GM21390 (cell line): ENCODE data around the gene NSMCE1.
"Not testable (repeated sequence)": the region's sequence is repeated elsewhere in the genome, so short reads cannot be mapped to it uniquely, and the experiment has no call there.

ENCODE experiments used
- ATAC-seq: cut with Tn5 transposase; IDR thresholded peaks from one replicate; pipeline ENCODE4 v1.9.1; 2021; ENCODE audit not compliant: unreplicated experiment

Gene NSMCE1

DNA sequence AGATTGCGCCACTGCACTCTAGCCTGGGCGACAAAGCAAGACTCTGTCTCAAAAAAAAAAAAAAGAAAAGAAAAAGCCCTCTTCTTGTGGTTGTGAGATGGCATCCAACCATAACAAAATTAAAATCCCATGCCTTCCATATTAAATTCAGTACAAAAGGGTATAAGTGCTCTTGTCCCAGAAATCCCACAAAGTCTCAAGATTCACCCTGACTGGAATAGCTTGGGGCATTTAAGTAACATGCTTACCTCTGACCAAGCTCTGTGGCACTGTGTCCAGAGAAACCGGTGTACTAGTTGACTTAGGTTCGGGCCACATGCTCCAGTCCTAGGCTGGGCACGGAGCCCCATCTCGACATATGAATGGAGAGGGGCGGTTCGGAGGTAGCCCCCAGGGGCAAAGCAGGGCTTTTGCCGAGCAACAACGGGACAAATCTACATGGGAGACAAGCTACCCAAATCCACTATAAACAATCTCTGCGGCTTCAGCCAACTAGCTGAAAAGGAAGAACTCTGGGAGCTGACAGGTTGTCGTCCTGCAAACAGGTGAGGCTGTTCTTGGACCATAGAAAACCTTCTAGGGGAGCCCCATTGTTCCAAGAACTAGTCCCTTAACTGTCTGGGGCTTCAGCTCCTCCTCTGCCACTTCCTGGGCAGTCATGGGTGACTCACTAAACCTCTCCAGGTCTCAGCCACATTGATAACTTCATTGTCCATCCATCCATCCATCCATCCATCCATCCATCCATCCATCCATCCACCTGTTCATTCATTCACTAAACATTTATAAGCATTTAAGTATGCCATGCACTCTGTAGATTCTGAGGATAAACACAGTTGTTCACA is 34.9 kb upstream of the NSMCE1 start:
- no peak for ATAC-seq

DNA sequence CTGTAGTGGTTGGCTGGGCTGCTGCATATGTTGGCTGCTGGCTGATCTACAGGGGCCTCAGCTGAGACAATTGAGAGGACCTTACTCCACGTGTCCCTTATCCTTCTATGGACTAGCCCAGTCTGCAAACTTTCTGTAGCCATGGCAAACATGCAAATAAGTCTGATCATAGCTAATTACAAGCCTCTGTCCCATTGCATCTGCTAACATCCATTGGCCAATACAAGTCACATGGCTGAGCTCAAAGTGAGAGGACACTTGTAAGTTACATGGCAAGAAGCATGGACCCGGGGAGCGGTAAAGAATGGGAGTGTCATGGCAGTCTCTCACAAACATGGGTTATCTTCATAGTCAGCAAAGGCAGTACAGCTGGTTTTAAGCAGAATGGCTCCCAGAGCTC is 33.6 kb upstream of the NSMCE1 start:
- no peak for ATAC-seq

GRCh38 chr16:27301236-27301861 is 32.8 kb upstream of the NSMCE1 start:
- no peak for ATAC-seq

GRCh38 chr16:27298132-27298531 is 29.6 kb upstream of the NSMCE1 start:
- ATAC-seq, result no peak

- ATAC-seq, result no peak
Observed at GRCh38 chr16:27293343-27293742, 24.8 kb upstream of the NSMCE1 start.

DNA sequence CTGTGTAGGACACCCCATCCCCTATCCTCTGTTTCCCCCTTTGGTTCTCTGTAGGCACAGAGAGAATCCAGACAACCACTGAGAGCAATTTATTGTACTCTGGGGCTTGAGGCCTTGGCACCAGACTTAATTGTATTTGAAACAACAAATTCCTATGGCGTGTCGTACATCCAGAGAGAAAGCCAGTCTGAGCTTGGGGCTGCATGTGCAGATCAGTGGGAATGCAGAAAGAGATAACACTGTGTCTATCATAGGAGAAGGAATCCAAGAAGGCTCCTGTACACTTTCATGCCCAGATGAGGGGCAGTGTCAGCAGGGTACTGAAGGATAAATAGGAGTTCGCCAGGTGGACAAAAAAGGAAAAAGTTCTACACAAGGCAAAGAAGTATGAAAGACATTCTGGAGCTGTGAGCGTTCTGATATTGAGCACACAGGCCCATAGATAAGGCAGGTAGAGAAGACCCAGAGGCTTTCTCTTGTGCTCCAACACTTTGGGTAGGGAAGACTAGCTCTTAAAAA is 23.2 kb upstream of the NSMCE1 start:
- ATAC-seq, result no peak

- no peak for ATAC-seq
Observed at GRCh38 chr16:27291106-27291505, 22.5 kb upstream of the NSMCE1 start.

- no peak for ATAC-seq
Observed at GRCh38 chr16:27290562-27290961, 22.0 kb upstream of the NSMCE1 start.

DNA sequence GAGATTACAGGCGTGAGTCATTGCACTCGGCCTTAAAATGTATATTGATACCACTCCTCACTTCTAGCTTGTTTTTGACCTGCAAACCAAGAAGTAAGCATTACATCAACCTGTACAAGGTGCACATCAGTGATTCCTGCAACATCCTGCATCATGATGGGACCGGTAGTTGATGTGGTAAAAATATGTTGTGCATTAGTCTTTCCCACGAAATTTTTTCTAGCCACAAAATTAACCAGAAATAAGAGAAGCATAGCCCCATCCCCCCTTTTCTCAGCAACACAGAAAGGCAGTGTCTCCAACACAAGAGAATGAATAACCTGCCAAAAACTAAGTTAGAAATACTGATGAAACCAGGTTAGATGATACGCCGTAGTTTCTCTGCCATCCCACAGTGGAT is 21.1 kb upstream of the NSMCE1 start:
- ATAC-seq, result no peak

DNA sequence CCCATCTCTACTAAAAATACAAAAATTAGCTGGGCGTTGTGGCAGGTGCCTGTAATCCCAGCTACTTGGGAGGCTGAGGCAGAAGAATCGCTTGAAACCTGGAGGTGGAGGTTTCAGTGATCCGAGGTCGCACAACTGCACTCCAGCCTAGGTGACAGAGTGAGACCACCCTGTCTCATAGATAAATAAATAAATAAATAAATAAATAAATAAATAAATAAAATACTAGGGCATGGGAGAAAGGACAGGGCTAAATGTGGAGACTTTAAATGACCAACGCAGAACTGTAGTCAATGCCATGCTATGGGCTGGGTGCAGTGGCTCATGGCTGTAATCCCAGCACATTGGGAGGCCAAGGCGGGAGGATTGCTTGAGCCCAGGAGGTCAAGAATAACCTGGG is 19.7 kb upstream of the NSMCE1 start:
- not testable (repeated sequence) for ATAC-seq

DNA sequence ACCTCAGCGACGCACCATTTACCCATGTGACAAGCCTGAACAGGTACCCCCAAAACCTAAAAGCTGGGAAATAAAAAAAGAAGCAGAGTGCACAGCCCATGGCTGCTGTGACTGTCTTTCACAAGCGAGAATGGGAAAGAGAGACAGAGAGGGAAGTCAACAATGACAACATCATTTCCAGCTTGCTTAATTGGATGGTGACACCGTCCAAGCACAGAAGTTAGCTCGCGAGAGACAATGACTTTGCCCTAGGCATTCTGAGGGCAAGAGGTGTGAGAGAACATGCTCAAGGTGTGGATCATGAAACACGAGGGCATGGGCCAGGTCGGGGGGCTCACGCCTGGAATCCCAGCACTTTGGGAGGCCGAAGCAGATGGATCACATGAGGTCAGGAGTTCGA is 19.3 kb upstream of the NSMCE1 start:
- ATAC-seq, result no peak

DNA sequence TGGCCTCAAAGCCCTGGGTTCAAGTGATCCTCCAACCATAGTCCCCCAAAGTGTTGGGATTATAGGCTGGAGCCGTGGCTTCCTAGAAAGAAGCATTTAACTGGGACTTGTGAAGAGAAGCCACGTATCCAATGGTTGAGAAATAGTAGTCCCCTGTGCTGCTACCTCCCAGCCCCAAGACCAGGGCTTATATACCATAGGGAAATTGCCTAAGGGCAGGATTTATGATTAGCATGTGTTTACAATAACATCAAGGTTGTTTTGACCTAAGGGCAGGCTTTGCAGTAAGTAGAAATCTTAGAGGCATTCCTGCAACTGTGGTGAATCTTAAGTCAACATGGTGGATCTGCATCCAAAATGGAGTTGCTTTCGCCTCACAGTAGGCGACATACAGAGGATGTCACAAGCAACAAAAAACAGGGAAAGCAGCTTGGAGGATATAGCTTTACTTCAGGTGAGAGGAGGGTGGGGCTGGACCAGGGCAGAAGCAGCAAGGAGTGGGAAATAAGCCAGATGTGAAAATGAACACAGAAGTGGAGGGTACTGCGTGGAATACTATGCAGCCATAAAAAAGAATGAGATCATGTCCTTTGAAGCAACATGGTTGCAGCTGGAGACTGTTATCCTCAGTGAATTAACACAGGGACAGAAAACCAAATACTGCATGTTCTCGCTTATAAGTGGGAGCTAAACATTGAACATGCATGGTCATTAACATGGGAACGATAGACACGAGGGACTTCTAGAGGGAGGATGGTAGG is 18.7 kb upstream of the NSMCE1 start:
- no peak for ATAC-seq

DNA sequence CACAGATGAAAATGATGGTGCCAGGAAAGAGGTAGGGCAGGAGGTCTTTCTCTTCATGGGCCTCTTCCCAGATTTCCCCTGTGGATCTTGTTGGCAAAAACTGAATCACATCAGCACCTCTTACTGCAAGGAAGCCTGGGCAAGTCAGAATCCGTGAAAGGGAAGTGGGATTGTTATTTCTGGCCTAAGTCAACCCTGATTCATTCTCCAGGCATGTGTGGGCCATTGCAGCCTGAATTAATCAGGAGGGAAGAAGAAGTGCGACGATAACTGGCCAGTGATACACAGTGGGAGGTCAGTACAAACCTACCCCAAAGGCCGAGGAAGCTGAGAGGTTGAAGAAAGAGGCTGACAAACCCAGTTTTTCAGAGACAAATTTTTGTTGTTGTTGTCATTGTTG is 17.9 kb upstream of the NSMCE1 start:
- ATAC-seq, result no peak

DNA sequence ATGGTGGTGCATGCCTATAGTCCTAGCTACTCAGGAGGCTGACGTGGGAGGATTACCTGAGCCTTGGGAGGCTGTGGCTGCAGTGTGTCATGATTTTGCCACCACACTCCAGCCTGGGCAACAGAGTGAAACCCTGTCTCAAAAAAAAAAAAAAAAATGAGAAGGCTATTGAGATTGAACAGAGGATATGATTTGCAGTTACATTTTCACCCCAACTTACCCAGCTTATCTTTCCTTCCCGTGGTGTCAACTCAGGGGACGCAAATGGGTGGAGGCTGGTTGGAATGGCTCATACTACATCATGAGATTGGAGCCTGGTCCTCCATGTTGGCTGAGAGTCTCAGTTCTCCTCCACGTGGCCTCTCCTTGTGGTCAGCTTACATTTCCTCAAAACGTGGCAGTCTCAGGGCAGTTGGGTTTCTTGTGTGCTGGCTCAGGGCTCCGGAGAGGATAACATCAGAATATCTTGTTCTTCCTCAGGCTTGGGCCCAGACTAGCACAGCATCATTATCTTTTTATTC is 17.2 kb upstream of the NSMCE1 start:
- ATAC-seq, result no peak

- ATAC-seq, result no peak
Observed at GRCh38 chr16:27284865-27285675, 16.5 kb upstream of the NSMCE1 start.

GRCh38 chr16:27281243-27281642 is 12.7 kb upstream of the NSMCE1 start:
- no peak for ATAC-seq

DNA sequence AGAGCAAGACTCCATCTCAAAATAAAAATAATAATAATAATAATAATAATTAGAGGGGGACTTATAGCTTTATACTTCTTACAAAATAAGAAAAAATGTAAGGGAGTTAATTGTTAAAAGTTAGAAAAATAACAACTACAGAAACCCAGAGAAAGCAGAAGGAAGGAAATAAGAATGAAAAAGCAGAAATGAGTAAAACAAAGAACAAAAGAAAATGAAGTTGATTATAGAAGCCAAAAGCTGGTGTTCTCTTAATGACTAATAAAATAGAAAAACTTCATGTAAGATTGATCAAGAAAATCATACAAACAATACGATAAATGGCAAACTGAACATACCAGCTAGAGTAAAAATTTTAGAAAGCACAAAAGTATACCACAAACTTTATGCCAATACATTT is 6.8 kb upstream of the NSMCE1 start:
- no peak for ATAC-seq

- not testable (repeated sequence) for ATAC-seq
Observed at GRCh38 chr16:27274424-27274874, 5.9 kb upstream of the NSMCE1 start.

- ATAC-seq, result no peak
Observed at GRCh38 chr16:27273670-27274423, 5.3 kb upstream of the NSMCE1 start.

DNA sequence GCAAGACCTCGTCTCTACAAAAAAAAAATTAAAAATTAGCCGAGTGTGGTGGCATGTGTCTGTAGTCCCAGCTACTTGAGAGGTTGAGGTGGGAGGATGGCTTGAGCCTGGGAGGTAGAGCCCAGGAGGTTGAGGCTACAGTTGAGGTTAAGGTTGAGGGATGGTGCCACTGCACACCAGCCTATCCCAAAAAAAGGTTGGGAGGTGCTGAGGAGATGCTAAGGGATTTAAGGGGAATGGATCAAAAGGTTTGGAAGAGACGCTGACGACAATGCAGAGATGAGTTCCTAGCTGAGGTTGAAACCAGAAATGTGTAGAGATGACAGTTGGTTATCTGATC is 4.7 kb upstream of the NSMCE1 start:
- ATAC-seq, result no peak
